NCI-H128 (cell line): ENCODE data around the gene GYPB.
A peak's percentile ranks its signal among the peaks of the same experiment; 100 is the strongest.
"Not testable (repeated sequence)": the region's sequence is repeated elsewhere in the genome, so short reads cannot be mapped to it uniquely, and the experiment has no call there.

Experiments used
- DNase-seq: peaks from one replicate; lab custom pipeline; 2025; ENCODE audit not compliant: unreplicated experiment; lab: John Stamatoyannopoulos, UW

The GYPB gene

GRCh38 chr4:144019277-144019676, at the start of gene GYPB:
Gene GYPB, minus strand, starts transcription at chr4:144019380. Its CDS starts 93 bp downstream, at chr4:144019287.
- DNase-seq: not testable (repeated sequence)

GRCh38 chr4:144061556-144061955, 42.4 kb upstream of the GYPB start:
- not testable (repeated sequence) for DNase-seq

- DNase-seq: not testable (repeated sequence)
These were observed 41.2 kb upstream of the GYPB start for GRCh38 chr4:144060234-144060859.

- DNase-seq: no peak
These were observed 37.6 kb upstream of the GYPB start for GRCh38 chr4:144056800-144057199.

GRCh38 chr4:144055336-144055735, 36.2 kb upstream of the GYPB start:
- DNase-seq: not testable (repeated sequence)

GRCh38 chr4:144051494-144051893, 32.3 kb upstream of the GYPB start:
- not testable (repeated sequence) for DNase-seq

- DNase-seq: not testable (repeated sequence)
These were observed 31.5 kb upstream of the GYPB start for GRCh38 chr4:144050631-144051030.

- not testable (repeated sequence) for DNase-seq
These were observed 30.6 kb upstream of the GYPB start for GRCh38 chr4:144049495-144050424.

- DNase-seq: not testable (repeated sequence)
These were observed 25.8 kb upstream of the GYPB start for GRCh38 chr4:144044936-144045335.

GRCh38 chr4:144032580-144032979, 13.4 kb upstream of the GYPB start:
- not testable (repeated sequence) for DNase-seq

- not testable (repeated sequence) for DNase-seq
These were observed 12.7 kb upstream of the GYPB start for GRCh38 chr4:144031875-144032274.

- not testable (repeated sequence) for DNase-seq
These were observed 12.2 kb upstream of the GYPB start for GRCh38 chr4:144031369-144031768.

- DNase-seq: not testable (repeated sequence)
These were observed 11.5 kb upstream of the GYPB start for GRCh38 chr4:144030708-144031107.

- DNase-seq: not testable (repeated sequence)
These were observed 7.5 kb upstream of the GYPB start for GRCh38 chr4:144026682-144027081.

- DNase-seq: not testable (repeated sequence)
These were observed 5.3 kb upstream of the GYPB start for GRCh38 chr4:144024399-144025053.

GRCh38 chr4:144022772-144023400, 3.7 kb upstream of the GYPB start:
- DNase-seq: not testable (repeated sequence)

- DNase-seq: peak; percentile 2
These were observed 2.3 kb upstream of the GYPB start for GRCh38 chr4:144021336-144021990.

GRCh38 chr4:144018223-144019000, 768 bp downstream of the GYPB start:
- not testable (repeated sequence) for DNase-seq

- DNase-seq: not testable (repeated sequence)
These were observed 1.9 kb downstream of the GYPB start for GRCh38 chr4:144017271-144017670.
